HepG2 (cell line): Measurements from ENCODE around the gene P2RX7. TPM values are rescaled to one million over a fixed set of nuclear protein-coding genes. Genes with fewer than 3 reads are reported as not detected.

Source experiments
- AFF4 ChIP-seq: sonication (generic); formaldehyde crosslinking; IDR thresholded peaks from 2 replicates; pipeline ENCODE4 v1.4.0; 2020; ENCODE audit warnings: missing genetic modification reagents
- CBFB ChIP-seq: sonication (generic); formaldehyde crosslinking; IDR thresholded peaks from 2 replicates; pipeline ENCODE4 v1.4.0; 2020; ENCODE audit warnings: missing genetic modification reagents
- CBX2 ChIP-seq, 2 experiments: fragments of 200-600 bp in 1 of 2; sonication (generic); formaldehyde crosslinking in 1 of 2; IDR thresholded peaks; 2 replicates each; pipeline versions ENCODE4 v1.7.0 to v1.8.1; 2018 to 2022; ENCODE audit warnings: low read depth in 2 of 2, low read length in 1 of 2, mild to moderate bottlenecking in 1 of 2, missing genetic modification reagents in 1 of 2
- FLYWCH1 ChIP-seq: sonication (generic); formaldehyde crosslinking; IDR thresholded peaks from 2 replicates; pipeline ENCODE4 v1.8.1; 2023; ENCODE audit warnings: mild to moderate bottlenecking, missing genetic modification reagents
- HNF4G ChIP-seq, 2 experiments: sonication (generic) in 1 of 2; formaldehyde crosslinking in 1 of 2; IDR thresholded peaks; 2 replicates each; pipeline versions ENCODE4 v1.4.0 to v1.6.1; 2011 to 2020; ENCODE audit warnings: borderline replicate concordance in 2 of 2, low read depth in 2 of 2, mild to moderate bottlenecking in 2 of 2, low read length in 1 of 2, missing genetic modification reagents in 1 of 2, moderate library complexity in 1 of 2
- IKZF1 ChIP-seq: fragments of 450-650 bp; IDR thresholded peaks from 2 replicates; pipeline ENCODE4 v1.7.1; 2016
- LCORL ChIP-seq, 2 experiments: fragments of 450-650 bp in 1 of 2; sonication (generic) in 1 of 2; formaldehyde crosslinking in 1 of 2; IDR thresholded peaks; 2 replicates each; pipeline versions ENCODE4 v1.5.0 to v1.6.1; 2017 to 2020; ENCODE audit warnings: antibody characterized with exemption in 1 of 2, missing genetic modification reagents in 1 of 2
- NCOR1 ChIP-seq: fragments of 200-600 bp; sonication (generic); IDR thresholded peaks from 2 replicates; pipeline ENCODE4 v1.7.0; 2017; ENCODE audit warnings: antibody characterized with exemption, low read length, borderline replicate concordance
- NR2F2 ChIP-seq: IDR thresholded peaks from 2 replicates; pipeline ENCODE4 v1.6.1; 2012; ENCODE audit warnings: low read depth, inconsistent platforms, borderline replicate concordance
- SAFB2 ChIP-seq: sonication (generic); formaldehyde crosslinking; IDR thresholded peaks from 2 replicates; pipeline ENCODE4 v1.5.1; 2020; ENCODE audit warnings: missing genetic modification reagents, low read depth, mild to moderate bottlenecking, borderline replicate concordance
- ZBTB21 ChIP-seq: sonication (generic); formaldehyde crosslinking; IDR thresholded peaks from 2 replicates; pipeline ENCODE4 v1.4.0; 2020; ENCODE audit warnings: missing genetic modification reagents
- ZNF567 ChIP-seq: sonication (generic); formaldehyde crosslinking; IDR thresholded peaks from 2 replicates; pipeline ENCODE4 v1.8.1; 2023; ENCODE audit warnings: mild to moderate bottlenecking, missing genetic modification reagents, borderline replicate concordance
- ZNF720 ChIP-seq: sonication (generic); formaldehyde crosslinking; IDR thresholded peaks from 2 replicates; pipeline ENCODE4 v1.4.0; 2020; ENCODE audit warnings: missing genetic modification reagents
- ZNF768 ChIP-seq: sonication (generic); formaldehyde crosslinking; IDR thresholded peaks from 2 replicates; pipeline ENCODE4 v1.4.0; 2020; ENCODE audit warnings: missing genetic modification reagents
- ZNF770 ChIP-seq: sonication (generic); formaldehyde crosslinking; IDR thresholded peaks from 2 replicates; pipeline ENCODE4 v1.5.0; 2020; ENCODE audit warnings: mild to moderate bottlenecking, missing genetic modification reagents
- polyA plus RNA-seq, 8 experiments: library from polyadenylated mRNA; depleted of rRNA in 3 of 8; stranded (reverse) in 7 of 8; unstranded in 1 of 8; fragments of >200 nt; fragmentation: Illumina TruSeq in 4 of 8; extraction: Trizol in 4 of 8; gene quantifications; 2 replicates each; pipeline versions ENCODE4 v1.2.1 to v1.2.3, GENCODE V29; 2011 to 2016; ENCODE audit warnings: low read depth in 4 of 8, missing spikeins in 1 of 8, mixed read lengths in 1 of 8; ENCODE audit not compliant: insufficient read depth in 1 of 8
- total RNA-seq, 5 experiments: library from RNA; depleted of rRNA; stranded (reverse); fragments of >200 nt; fragmentation: Illumina TruSeq; extraction: Trizol; gene quantifications; 2 replicates each; pipeline ENCODE4 v1.2.3, GENCODE V29; 2016; ENCODE audit warnings: low read depth in 1 of 5
- TF ChIP-seq, protein P1 (sequence below): sonication (generic); formaldehyde crosslinking; IDR thresholded peaks from 2 replicates; pipeline ENCODE4 v1.5.0; 2020; ENCODE audit warnings: mild to moderate bottlenecking, missing genetic modification reagents
- TF ChIP-seq, protein P2 (sequence below): sonication (generic); formaldehyde crosslinking; IDR thresholded peaks from 2 replicates; pipeline ENCODE4 v1.8.0; 2022; ENCODE audit warnings: missing genetic modification reagents, mild to moderate bottlenecking, moderate library complexity, borderline replicate concordance

Gene P2RX7
- total and polyA plus RNA-seq, 2 of the 13 experiments (the other 11 are each of a cell fraction or from before 2014, with no cell fraction given), result 0.13 to 0.73 TPM

- TF ChIP-seq CBX2 (IDR thresholded peaks at IDR 0.05; ENCODE audit: low read depth, low read length) (no peak), CBX2 (CRISPR knock-in tag; IDR thresholded peaks at IDR 0.05; ENCODE audit: low read depth) (no peak), ZNF720 (no peak), ZNF567 (CRISPR knock-in tag) (no peak), NR2F2 (no peak), IKZF1 (no peak), AFF4 (no peak), CBFB (CRISPR knock-in tag) (no peak), ZNF768 (CRISPR knock-in tag) (no peak), NCOR1 (no peak), FLYWCH1 (CRISPR knock-in tag) (no peak), SAFB2 (CRISPR knock-in tag) (no peak), LCORL (IDR thresholded peaks at IDR 0.05) (no peak), LCORL (CRISPR knock-in tag; IDR thresholded peaks at IDR 0.05) (no peak), ZBTB21 (CRISPR knock-in tag) (no peak), ZNF770 (CRISPR knock-in tag) (0 out of 2 replicates have a peak, but pooled peaks have one; percentile 18), HNF4G (IDR thresholded peaks at IDR 0.05; ENCODE audit: borderline replicate concordance, low read depth, low read length) (0 out of 2 replicates have a peak, but pooled peaks have one; percentile 8), HNF4G (CRISPR knock-in tag; IDR thresholded peaks at IDR 0.05; ENCODE audit: borderline replicate concordance, low read depth) (no peak)
- TF ChIP-seq, protein P1, sequence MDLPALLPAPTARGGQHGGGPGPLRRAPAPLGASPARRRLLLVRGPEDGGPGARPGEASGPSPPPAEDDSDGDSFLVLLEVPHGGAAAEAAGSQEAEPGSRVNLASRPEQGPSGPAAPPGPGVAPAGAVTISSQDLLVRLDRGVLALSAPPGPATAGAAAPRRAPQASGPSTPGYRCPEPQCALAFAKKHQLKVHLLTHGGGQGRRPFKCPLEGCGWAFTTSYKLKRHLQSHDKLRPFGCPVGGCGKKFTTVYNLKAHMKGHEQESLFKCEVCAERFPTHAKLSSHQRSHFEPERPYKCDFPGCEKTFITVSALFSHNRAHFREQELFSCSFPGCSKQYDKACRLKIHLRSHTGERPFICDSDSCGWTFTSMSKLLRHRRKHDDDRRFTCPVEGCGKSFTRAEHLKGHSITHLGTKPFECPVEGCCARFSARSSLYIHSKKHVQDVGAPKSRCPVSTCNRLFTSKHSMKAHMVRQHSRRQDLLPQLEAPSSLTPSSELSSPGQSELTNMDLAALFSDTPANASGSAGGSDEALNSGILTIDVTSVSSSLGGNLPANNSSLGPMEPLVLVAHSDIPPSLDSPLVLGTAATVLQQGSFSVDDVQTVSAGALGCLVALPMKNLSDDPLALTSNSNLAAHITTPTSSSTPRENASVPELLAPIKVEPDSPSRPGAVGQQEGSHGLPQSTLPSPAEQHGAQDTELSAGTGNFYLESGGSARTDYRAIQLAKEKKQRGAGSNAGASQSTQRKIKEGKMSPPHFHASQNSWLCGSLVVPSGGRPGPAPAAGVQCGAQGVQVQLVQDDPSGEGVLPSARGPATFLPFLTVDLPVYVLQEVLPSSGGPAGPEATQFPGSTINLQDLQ (CRISPR knock-in tag), result no peak
- TF ChIP-seq, protein P2, sequence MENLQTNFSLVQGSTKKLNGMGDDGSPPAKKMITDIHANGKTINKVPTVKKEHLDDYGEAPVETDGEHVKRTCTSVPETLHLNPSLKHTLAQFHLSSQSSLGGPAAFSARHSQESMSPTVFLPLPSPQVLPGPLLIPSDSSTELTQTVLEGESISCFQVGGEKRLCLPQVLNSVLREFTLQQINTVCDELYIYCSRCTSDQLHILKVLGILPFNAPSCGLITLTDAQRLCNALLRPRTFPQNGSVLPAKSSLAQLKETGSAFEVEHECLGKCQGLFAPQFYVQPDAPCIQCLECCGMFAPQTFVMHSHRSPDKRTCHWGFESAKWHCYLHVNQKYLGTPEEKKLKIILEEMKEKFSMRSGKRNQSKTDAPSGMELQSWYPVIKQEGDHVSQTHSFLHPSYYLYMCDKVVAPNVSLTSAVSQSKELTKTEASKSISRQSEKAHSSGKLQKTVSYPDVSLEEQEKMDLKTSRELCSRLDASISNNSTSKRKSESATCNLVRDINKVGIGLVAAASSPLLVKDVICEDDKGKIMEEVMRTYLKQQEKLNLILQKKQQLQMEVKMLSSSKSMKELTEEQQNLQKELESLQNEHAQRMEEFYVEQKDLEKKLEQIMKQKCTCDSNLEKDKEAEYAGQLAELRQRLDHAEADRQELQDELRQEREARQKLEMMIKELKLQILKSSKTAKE, result no peak
Measured at GRCh38 chr12:121085506-121086353, 46.9 kb upstream of the P2RX7 start (continued).
